GM12891 (cell line): ENCODE data around the gene A4GALT.

Source experiments
- PAX5 ChIP-seq: IDR thresholded peaks from 2 replicates; pipeline ENCODE4 v1.6.1; 2011; ENCODE audit warnings: low read length, moderate library complexity, mild to moderate bottlenecking; ENCODE audit not compliant: insufficient read depth, severe bottlenecking
- POLR2A ChIP-seq: IDR thresholded peaks from 2 replicates; pipeline ENCODE4 v1.6.1; 2011; ENCODE audit warnings: low read depth, low read length, control low read depth
- POLR2AphosphoS5 ChIP-seq: IDR thresholded peaks from 2 replicates; pipeline ENCODE4 v1.6.1; 2011; ENCODE audit warnings: low read depth, low read length, control low read depth
- POU2F2 ChIP-seq: IDR thresholded peaks from 2 replicates; pipeline ENCODE4 v1.6.1; 2011; ENCODE audit warnings: low read depth, mild to moderate bottlenecking, control low read depth, low read length, moderate library complexity
- TAF1 ChIP-seq: IDR thresholded peaks from 2 replicates; pipeline ENCODE4 v1.6.1; 2011; ENCODE audit warnings: low read depth, low read length, control low read depth

- TF ChIP-seq POLR2A (no peak), POLR2AphosphoS5 (no peak), PAX5 (no peak), TAF1 (no peak), POU2F2 (no peak)
Measured at GRCh38 chr22:42770448-42770726, 49.7 kb upstream of the A4GALT start.
